ENCODE data around the gene ZNF469.
"Not testable (repeated sequence)": the region's sequence is repeated elsewhere in the genome, so short reads cannot be mapped to it uniquely, and the experiment has no call there.

The ZNF469 gene

DNA sequence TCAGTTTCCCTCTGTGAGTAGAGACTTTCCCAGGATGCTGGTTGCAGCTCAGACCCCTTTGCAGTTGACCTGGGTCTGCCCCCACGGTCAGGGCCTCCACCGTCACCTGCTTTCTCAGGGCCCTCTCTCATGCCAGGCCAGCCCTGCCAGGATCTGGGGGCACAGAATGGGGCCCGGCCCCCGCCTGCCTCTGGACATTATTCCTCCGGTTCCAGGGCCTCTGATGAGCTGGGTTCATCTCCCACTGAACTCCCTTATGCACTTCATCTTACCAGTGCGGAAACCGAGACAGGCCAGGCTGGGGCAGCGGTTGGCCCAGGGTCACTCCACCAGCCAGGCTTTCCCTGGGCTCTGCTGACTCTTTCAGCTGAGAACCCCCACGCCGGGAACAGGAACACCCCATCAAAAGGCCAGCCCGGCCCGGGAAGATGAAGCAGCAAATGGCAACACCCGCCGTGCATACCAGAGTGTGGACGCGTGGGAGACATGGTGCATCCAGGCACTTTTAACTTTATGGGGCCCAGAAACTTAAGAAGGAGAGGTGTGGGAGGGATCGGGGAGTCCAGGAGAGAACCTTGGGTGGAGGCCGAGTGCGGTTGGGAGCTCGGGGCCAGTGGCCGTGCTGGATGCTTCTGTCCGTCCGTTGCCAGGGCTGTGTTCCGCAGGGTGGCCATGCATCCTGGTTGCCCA lies 19.9 kb downstream of the ZNF469 start:
- no peak for DNase-seq
- in situ Hi-C loops (cut with HindIII; ENCODE audit: low pct_ligation_motif_present, low pct_unique_long_range_greater_than_20kb, low sequenced_read_pairs) = no loop called here

DNA sequence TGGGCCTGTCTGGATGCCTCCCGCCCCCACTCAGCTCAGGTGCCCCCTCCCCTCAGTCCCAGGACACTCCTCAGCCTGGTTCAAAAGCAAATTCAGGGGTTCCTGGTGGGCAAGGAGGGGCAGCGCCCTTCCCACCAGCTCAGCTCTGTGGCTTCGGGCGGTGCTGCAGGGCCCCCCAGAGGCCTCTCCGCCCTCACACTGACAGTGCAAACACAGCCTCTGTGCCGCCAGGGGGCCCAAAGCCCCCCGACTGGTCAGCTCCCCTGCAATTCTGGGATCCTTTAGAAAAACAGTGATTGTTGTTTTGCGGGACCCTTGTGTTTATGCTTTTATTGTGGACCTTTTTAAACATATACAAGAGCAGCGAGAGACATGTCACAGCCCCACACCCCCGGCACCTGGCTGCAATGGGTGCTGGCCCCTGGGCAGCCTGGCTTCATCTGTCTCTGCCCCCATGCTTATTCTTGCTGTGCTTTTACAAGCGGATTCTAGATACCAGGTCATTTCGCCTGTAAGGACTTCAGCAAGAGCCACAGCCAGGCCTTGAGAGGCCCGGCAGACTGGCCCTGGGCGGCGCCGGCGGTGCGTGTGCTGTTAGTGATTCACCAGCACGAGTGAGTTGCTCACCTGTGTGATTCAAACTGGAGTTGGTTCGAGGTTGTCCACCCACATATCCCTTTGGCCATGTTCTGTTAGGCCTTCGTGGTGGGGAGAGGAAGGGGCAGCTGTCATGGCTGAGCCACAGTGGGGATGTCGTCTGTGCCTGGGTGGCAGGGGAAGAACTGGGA lies 21.2 kb downstream of the ZNF469 start:
- no peak for DNase-seq
- in situ Hi-C loops (cut with HindIII; ENCODE audit: low pct_ligation_motif_present, low pct_unique_long_range_greater_than_20kb, low sequenced_read_pairs) = no loop called here

GRCh38 chr16:88404769-88405168 lies 22.0 kb downstream of the ZNF469 start:
- in situ Hi-C loops (cut with HindIII; ENCODE audit: low pct_ligation_motif_present, low pct_unique_long_range_greater_than_20kb, low sequenced_read_pairs) = no loop called here
- DNase-seq = no peak

- in situ Hi-C loops (cut with HindIII; ENCODE audit: low pct_ligation_motif_present, low pct_unique_long_range_greater_than_20kb, low sequenced_read_pairs) = no loop called here
- no peak for DNase-seq
Measured at GRCh38 chr16:88405216-88406060, 22.7 kb downstream of the ZNF469 start.

DNA sequence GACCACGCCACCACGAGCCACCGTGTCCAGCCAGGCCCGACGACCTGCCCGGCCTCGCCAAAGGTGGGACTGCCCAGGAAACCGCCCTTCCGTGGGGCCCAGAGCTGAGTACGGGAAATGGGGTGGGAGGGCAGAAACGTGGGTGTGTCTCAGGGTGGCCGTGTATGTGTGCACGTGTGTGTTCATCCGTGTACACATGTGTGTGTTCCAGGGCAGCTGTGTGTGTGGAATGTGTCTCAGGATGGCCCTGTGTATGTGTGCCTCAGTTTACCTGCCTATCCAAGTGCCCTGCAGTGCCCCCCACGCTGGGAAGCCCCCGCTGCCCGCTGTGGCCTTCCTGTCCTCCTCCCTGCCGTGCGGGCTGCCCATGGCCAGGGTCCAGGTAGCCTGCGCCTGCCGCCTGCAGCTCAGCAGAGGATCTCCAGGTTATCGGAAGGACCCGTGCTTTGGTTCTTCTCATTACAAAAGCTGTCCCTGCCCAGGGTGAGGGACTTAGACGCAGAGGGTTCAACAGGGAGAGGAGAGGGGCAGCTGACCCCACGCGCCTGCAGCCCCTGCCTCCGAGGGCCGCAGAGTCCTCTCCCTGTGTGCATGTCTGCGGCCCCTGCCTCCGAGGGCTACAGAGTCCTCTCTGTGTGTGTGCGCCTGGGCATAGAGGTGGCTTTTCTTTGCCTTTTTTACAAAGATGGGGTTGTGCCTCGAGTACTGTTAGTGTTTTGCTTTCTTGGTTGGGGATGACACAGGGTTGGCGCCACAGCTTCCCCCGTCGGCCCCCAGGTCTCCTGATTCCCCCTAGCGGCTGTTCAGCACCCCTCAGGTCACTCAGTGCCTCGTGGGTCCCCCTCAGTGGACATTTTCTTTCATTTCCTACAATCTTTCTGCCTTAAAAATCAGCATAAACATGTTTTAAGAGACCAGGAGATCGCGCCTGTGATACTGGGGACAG lies 23.6 kb downstream of the ZNF469 start:
- in situ Hi-C loops (cut with HindIII; ENCODE audit: low pct_ligation_motif_present, low pct_unique_long_range_greater_than_20kb, low sequenced_read_pairs) = no loop called here

GRCh38 chr16:88407042-88407420 lies 24.3 kb downstream of the ZNF469 start:
- no peak for DNase-seq
- in situ Hi-C loops (cut with HindIII; ENCODE audit: low pct_ligation_motif_present, low pct_unique_long_range_greater_than_20kb, low sequenced_read_pairs) = no loop called here

More for the DNA sequence above, 23.6 kb downstream of the ZNF469 start:
- no peak for DNase-seq

- in situ Hi-C loops (cut with HindIII; ENCODE audit: low pct_ligation_motif_present, low pct_unique_long_range_greater_than_20kb, low sequenced_read_pairs) = no loop called here
- DNase-seq = no peak
Measured at GRCh38 chr16:88407807-88408206, 25.0 kb downstream of the ZNF469 start.

- no peak for DNase-seq
- in situ Hi-C loops (cut with HindIII; ENCODE audit: low pct_ligation_motif_present, low pct_unique_long_range_greater_than_20kb, low sequenced_read_pairs) = no loop called here
Measured at GRCh38 chr16:88408561-88409142, 25.9 kb downstream of the ZNF469 start.

DNA sequence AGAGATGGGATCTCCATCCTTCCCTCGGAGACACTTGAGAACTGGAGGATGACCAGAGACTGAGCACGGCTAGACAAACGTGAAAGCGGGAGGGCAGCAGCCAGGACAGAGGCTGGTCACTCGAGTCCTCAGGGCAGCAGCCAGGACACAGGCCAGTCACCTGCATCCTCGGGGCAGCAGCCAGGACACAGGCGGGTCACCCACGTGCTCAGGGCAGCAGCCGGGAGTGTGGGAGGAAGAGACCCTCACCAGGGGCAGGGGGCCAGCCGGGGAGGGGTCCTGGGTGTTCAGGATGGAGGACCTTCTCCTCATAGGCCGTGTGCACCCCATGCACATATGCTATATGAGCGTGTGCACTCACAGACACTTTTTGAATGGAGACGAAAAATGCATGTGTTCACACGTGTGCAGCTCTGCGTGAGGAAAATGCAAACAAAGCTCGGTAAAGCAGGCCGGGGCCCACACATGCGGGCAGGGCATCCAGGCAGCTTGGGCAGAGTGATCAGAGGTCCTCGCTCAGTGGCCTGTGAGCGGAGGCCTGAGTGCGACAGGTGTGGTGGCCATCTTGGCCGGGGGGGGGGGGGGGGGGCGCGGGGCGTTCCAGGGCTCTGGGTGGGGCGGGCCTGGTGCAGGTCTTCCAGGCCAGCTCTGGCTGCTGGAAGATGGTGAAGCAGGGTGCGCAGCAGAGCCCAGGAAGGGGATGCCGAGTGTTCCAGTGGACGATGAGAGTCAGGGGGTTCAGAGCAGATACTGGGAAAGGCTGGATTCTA lies 26.7 kb downstream of the ZNF469 start:
- in situ Hi-C loops (cut with HindIII; ENCODE audit: low pct_ligation_motif_present, low pct_unique_long_range_greater_than_20kb, low sequenced_read_pairs) = no loop called here
- DNase-seq = no peak

DNA sequence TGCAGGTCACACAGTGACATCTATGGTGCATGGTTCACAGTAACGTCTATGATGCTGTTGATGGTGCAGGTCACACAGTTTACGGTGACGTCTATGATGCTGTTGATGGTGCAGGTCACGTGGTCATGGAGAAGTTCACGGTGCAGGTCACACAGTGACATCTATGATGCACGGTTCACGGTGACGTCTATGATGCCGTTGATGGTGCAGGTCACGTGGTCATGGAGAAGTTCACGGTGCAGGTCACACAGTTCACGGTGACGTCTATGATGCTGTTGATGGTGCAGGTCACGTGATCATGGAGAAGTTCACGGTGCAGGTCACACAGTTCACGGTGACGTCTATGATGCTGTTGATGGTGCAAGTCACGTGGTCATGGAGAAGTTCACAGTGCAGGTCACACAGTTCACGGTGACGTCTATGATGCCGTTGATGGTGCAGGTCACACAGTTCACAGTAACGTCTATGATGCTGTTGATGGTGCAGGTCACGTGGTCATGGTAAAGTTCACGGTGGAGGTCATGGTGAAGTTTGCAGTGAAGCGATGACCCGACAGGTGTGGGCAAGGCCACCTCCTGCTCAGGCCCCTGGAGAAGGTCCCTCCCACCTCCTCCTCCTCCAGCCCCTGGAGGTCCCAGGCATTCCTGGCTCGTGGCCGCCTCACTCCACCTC lies 27.7 kb downstream of the ZNF469 start:
- in situ Hi-C loops (cut with HindIII; ENCODE audit: low pct_ligation_motif_present, low pct_unique_long_range_greater_than_20kb, low sequenced_read_pairs); DNase-seq: not testable (repeated sequence)

- no peak for DNase-seq
- in situ Hi-C loops (cut with HindIII; ENCODE audit: low pct_ligation_motif_present, low pct_unique_long_range_greater_than_20kb, low sequenced_read_pairs) = no loop called here
Measured at GRCh38 chr16:88411951-88412576, 29.3 kb downstream of the ZNF469 start.

DNA sequence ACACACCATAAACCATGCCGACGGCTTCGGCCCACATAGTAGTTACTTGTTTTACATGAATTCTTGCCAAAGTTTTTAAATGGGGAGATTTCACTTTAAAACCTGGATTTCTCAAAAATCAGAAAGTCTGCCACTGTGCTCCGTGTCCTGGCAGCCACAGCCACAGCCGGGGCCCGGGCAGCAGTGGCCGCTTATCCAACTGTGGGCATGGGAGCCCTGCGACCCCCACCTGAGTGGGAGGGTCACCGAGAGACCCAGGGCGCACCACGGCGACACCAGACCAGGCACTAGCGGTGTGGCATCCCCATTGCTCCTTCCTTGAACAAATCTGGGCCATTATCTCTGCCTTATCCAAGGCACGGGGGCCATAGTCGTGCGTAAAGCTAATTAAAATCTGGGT lies 30.0 kb downstream of the ZNF469 start:
- in situ Hi-C loops (cut with HindIII; ENCODE audit: low pct_ligation_motif_present, low pct_unique_long_range_greater_than_20kb, low sequenced_read_pairs) = no loop called here
- DNase-seq = no peak

DNA sequence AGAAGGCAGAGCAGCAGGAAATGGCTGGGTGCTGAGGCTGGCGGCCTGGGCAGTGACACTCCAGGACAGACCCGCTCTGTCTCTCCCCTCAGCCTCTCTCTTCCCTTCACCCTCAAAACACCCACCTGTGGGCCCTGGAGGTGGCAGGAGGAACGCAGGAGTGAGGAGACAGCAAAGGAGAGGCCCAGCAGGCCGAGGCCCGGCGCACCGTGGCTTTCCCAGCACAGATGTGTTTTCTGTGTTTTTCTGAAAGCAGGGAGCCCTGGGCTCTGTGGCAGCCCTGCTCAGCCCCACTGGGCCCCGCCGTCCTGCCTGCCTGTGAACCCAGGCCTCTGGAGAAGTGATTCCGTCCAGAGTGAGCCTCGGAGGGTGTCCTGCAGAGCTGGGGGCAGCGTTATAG lies 30.5 kb downstream of the ZNF469 start:
- no peak for DNase-seq
- in situ Hi-C loops (cut with HindIII; ENCODE audit: low pct_ligation_motif_present, low pct_unique_long_range_greater_than_20kb, low sequenced_read_pairs) = no loop called here

- DNase-seq = no peak
- in situ Hi-C loops (cut with HindIII; ENCODE audit: low pct_ligation_motif_present, low pct_unique_long_range_greater_than_20kb, low sequenced_read_pairs) = no loop called here
Measured at GRCh38 chr16:88413631-88414030, 30.9 kb downstream of the ZNF469 start.

DNA sequence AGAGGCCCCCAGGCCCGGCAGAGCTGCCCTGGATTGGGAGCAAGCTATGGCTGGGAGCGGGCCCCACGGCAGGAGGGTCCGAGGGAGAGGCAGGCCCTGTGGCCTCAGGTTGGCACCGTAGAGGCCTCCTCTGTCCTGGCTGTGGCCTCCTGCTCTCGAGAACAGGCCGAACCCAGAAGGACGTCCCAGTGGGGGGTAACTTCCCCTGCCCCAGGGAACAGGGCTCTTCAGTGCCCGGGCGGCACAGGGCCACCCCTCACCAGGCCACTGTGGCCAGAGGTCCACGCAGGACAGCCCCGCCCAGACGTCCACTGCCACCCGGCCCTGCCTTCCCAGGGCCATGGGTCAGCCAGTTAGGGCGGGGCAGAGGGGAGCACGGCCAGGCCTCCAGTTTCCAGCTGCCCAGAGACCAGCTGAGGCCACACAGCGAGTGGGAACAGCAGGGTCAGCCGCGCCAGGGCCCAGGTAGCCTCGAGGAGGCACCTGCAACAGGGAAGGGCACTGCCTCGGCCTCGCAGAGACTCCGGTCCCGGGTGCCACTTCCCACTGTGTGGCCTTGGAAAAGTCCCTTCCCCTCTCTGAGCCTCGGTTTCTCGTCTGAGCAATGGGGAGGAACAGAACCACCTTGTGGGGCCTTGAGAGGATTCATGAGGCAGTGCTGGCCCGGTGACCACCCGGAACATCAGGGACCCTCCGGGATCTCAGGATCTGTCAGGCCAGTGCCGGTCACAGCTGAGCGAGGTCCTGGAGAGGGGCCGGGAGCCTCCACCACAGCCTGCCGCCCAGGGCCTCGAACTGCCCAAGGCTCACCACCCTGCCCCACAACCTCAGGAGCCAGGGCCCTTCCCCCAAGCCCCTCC lies 32.0 kb downstream of the ZNF469 start:
- DNase-seq = no peak
- in situ Hi-C loops (cut with HindIII; ENCODE audit: low pct_ligation_motif_present, low pct_unique_long_range_greater_than_20kb, low sequenced_read_pairs) = no loop called here

DNA sequence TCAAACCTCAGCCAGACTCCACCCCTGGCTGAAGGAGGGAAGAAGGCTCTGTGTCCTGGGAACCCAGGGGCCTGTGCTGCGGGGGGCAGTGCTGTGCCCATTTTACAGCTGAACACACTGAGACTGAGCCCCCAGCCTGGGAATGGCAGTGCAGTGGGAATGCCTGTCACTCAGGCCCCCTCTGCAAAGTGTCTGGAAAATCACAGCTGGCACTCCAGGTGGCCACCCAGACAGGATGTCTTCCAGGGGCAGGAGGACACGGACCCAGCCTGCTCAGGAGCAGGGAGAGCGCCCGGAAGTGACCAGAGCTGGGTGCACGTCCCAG lies 32.6 kb downstream of the ZNF469 start:
- no peak for DNase-seq
- in situ Hi-C loops (cut with HindIII; ENCODE audit: low pct_ligation_motif_present, low pct_unique_long_range_greater_than_20kb, low sequenced_read_pairs) = no loop called here

Data from ACHN (cell line).